Psoas muscle (tissue), 8 donors: ENCODE measurements around the gene JAM2. TPM values are rescaled to one million over a fixed set of nuclear protein-coding genes. Genes with fewer than 3 reads are reported as not detected.

ENCODE experiments used
- ATAC-seq, 4 donors: fragments of 200-7000 bp; cut with Tn5 transposase; one replicate each; pipeline ENCODE4 v1.9.1; 2020; ENCODE audit warnings: moderate library complexity in 3 of 4, mild to moderate bottlenecking in 2 of 4
- DNase-seq, 2 donors: peaks; one replicate each; pipeline ENCODE4 v3.0.0-alpha.2; 2020
- H3K27ac ChIP-seq: fragments of 200-600 bp; one replicate; pipeline ENCODE4 v1.8.0; 2022
- H3K27me3 ChIP-seq, 3 donors: fragments of 200-600 bp in 1 of 3; one replicate each; pipeline versions ENCODE4 v1.6.1 to v1.8.0; 2013 to 2022; ENCODE audit warnings: low read length in 2 of 3, mild to moderate bottlenecking in 2 of 3, moderate library complexity in 1 of 3; ENCODE audit not compliant: insufficient read depth in 3 of 3
- H3K36me3 ChIP-seq, 2 donors: fragments of 200-600 bp in 1 of 2; one replicate each; pipeline versions ENCODE4 v1.6.1 to v1.8.0; 2013 to 2022; ENCODE audit warnings: low read depth in 1 of 2, mild to moderate bottlenecking in 1 of 2, moderate library complexity in 1 of 2; ENCODE audit not compliant: insufficient read depth in 1 of 2
- H3K4me1 ChIP-seq: fragments of 200-600 bp; one replicate; pipeline ENCODE4 v1.8.0; 2022
- H3K4me3 ChIP-seq: fragments of 200-600 bp; one replicate; pipeline ENCODE4 v1.8.0; 2022; ENCODE audit warnings: mild to moderate bottlenecking
- H3K9me3 ChIP-seq: fragments of 200-600 bp; one replicate; pipeline ENCODE4 v1.8.0; 2022
- CTCF ChIP-seq: fragments of 200-600 bp; IDR thresholded peaks from one replicate; pipeline ENCODE4 v1.8.0; 2022; ENCODE audit warnings: antibody characterized with exemption
- WGBS, 3 donors: extraction: QIAGEN DNeasy Blood & Tissue Kit; methylation state at CpG; one replicate each; pipeline versions ENCODE4 v1.1.6 to v1.1.7; 2013; 5-methylcytosine and 5-hydroxymethylcytosine counted together
- intact Hi-C, 2 donors: fragments of 100-400 bp; cut with DNase I; formaldehyde crosslinking; loops; one replicate each; pipeline versions ENCODE4 v1.11.0 to v1.14.2; 2022
- polyA plus RNA-seq, 3 donors: library from polyadenylated mRNA; stranded (reverse); fragments of 200-250 nt; gene quantifications; one replicate each; pipeline ENCODE4 v1.2.3, GENCODE V29; 2013
- total RNA-seq, 4 donors: library from RNA; stranded (reverse); fragmentation: NEBNext Ultra II Directional in 2 of 4; extraction: Animal tissue kit (Norgen Biotek cat#: 25700) in 2 of 4; gene quantifications; one replicate each; pipeline versions ENCODE4 v1.2.1 to v1.2.4, GENCODE V29; 2021 to 2023
- donor health status: healthy with polysubstance abuse.
- donor health status: DM: no; HTN: no; CAD: no; lungs with moderate emphysema.
- donor health status: Bipolar disorder and iron deficiency.
- donor health status: healthy.
- donor health status: DM: yes; HTN: yes; CAD: no.
- donor health status: DM: no; HTN: no; CAD: no.
- donor health status: DM: no; HTN: no; CAD: no.
- donor health status: DM: yes; HTN: yes; CAD: no.

Gene JAM2
- total and polyA plus RNA-seq, 7 donors: 3.6 to 17.1 (median 4.7) TPM

- no peak for TF ChIP-seq CTCF
- DNase-seq: no peak
- intact Hi-C loops: no loop called here
These were observed 25.5 kb downstream of the JAM2 start for GRCh38 chr21:25664491-25664931.

GRCh38 chr21:25670726-25671125 lies 31.7 kb downstream of the JAM2 start:
- H3K36me3 ChIP-seq: no peaks in the 10 kb centered on the region
- no peaks in the 10 kb centered on the region for H3K27me3 ChIP-seq
- H3K27ac ChIP-seq: peak overlapping the region; percentile 37
- no peaks in the 10 kb centered on the region for H3K9me3 ChIP-seq
- ATAC-seq: no peak
- no peak overlapping the region for H3K4me3 ChIP-seq
- TF ChIP-seq CTCF: no peak
- H3K4me1 ChIP-seq: no peaks in the 10 kb centered on the region
- intact Hi-C loops: no loop called here
- DNase-seq: no peak

More at GRCh38 chr21:25664491-25664931, 25.5 kb downstream of the JAM2 start:
- H3K4me1 ChIP-seq: no peaks in the 10 kb centered on the region
- peak overlapping the region; percentile 33 for H3K27ac ChIP-seq
- no peaks in the 10 kb centered on the region for H3K9me3 ChIP-seq
- ATAC-seq: peak in 2 of 4 donors; percentile 19 to 35
- WGBS, 3 donors: 60 to 65% (median 61%) methylated on average over 4 of the region's 4 CpGs
- H3K4me3 ChIP-seq: no peak overlapping the region
- H3K36me3 ChIP-seq: no peaks in the 10 kb centered on the region
- H3K27me3 ChIP-seq: no peaks in the 10 kb centered on the region

GRCh38 chr21:25676451-25676850 lies 37.4 kb downstream of the JAM2 start:
- no peak for TF ChIP-seq CTCF
- Histone ChIP-seq H3K27me3 (no peaks in the 10 kb centered on the region), H3K27ac (no peak overlapping the region), H3K4me3 (no peak overlapping the region), H3K9me3 (no peaks in the 10 kb centered on the region), H3K36me3 (no peaks in the 10 kb centered on the region), H3K4me1 (no peaks in the 10 kb centered on the region)
- intact Hi-C loops: no loop called here
- no peak for DNase-seq
- ATAC-seq: no peak

GRCh38 chr21:25682382-25682781 lies 43.3 kb downstream of the JAM2 start:
- no peak for TF ChIP-seq CTCF
- no peak overlapping the region for H3K4me3 ChIP-seq
- no peaks in the 10 kb centered on the region for H3K27me3 ChIP-seq
- H3K27ac ChIP-seq: no peak overlapping the region
- WGBS, 3 donors: 42 to 50% (median 48%) methylated on average over 9 of the region's 9 CpGs
- intact Hi-C loops: no loop called here
- no peaks in the 10 kb centered on the region for H3K36me3 ChIP-seq
- no peak for ATAC-seq
- no peak for DNase-seq
- no peaks in the 10 kb centered on the region for H3K4me1 ChIP-seq
- H3K9me3 ChIP-seq: no peaks in the 10 kb centered on the region

- intact Hi-C loops: no loop called here
- DNase-seq: no peak
- WGBS, 3 donors: 81 to 86% (median 83%) methylated on average over 4 of the region's 4 CpGs
These were observed 48.7 kb downstream of the JAM2 start for GRCh38 chr21:25687787-25688186.

More at GRCh38 chr21:25687787-25688186, 48.7 kb downstream of the JAM2 start:
- no peaks in the 10 kb centered on the region for H3K36me3 ChIP-seq
- no peak overlapping the region for H3K27ac ChIP-seq
- no peaks in the 10 kb centered on the region for H3K27me3 ChIP-seq
- no peak for ATAC-seq
- H3K4me3 ChIP-seq: no peak overlapping the region
- no peaks in the 10 kb centered on the region for H3K9me3 ChIP-seq
- TF ChIP-seq CTCF: no peak
- no peaks in the 10 kb centered on the region for H3K4me1 ChIP-seq
